Measurements from ENCODE around the gene KLHL33.

DNA sequence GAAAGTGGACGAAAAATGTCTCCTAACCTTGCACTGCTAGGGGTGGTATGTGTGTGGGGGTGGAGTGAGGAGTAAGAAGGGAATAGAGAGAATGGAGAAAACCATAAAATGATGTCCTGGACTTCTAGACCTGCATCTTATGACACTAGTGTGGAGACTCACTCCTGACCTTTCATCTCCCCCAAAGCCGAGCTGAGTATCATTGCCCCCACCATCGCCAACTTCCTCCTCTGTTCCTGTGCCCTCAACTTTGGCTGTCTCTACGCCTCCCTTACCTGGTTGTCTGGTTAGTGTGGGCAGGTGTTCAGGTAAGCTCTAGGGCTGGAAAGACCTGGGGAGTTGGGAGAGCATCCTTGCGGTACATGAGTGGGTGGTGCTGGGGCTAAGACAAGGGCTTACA is 4.5 kb upstream of the KLHL33 start:
- TF ChIP-seq, protein P1, sequence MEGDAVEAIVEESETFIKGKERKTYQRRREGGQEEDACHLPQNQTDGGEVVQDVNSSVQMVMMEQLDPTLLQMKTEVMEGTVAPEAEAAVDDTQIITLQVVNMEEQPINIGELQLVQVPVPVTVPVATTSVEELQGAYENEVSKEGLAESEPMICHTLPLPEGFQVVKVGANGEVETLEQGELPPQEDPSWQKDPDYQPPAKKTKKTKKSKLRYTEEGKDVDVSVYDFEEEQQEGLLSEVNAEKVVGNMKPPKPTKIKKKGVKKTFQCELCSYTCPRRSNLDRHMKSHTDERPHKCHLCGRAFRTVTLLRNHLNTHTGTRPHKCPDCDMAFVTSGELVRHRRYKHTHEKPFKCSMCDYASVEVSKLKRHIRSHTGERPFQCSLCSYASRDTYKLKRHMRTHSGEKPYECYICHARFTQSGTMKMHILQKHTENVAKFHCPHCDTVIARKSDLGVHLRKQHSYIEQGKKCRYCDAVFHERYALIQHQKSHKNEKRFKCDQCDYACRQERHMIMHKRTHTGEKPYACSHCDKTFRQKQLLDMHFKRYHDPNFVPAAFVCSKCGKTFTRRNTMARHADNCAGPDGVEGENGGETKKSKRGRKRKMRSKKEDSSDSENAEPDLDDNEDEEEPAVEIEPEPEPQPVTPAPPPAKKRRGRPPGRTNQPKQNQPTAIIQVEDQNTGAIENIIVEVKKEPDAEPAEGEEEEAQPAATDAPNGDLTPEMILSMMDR (conservative IDR thresholded peaks at IDR 0.05; ENCODE audit: low read depth, low read length): no peak
- TF ChIP-seq EZH2phosphoT487 (IDR thresholded peaks at IDR 0.05; ENCODE audit: borderline replicate concordance, low read length): no peak
- TF ChIP-seq EZH2 (IDR thresholded peaks at IDR 0.05; ENCODE audit: low read length, unreplicated experiment): no peak
